Measurements from ENCODE around the gene LDLR.
"Not testable (repeated sequence)": the region's sequence is repeated elsewhere in the genome, so short reads cannot be mapped to it uniquely, and the experiment has no call there.

Gene LDLR

GRCh38 chr19:11108746-11109145, 19.5 kb downstream of the LDLR start:
- no peak for DNase-seq

- no peak for DNase-seq
Measured at GRCh38 chr19:11111117-11111770, 22.0 kb downstream of the LDLR start.

- no peak for DNase-seq
Measured at GRCh38 chr19:11111771-11112144, 22.5 kb downstream of the LDLR start.

- no peak for DNase-seq
Measured at GRCh38 chr19:11113140-11113708, 24.0 kb downstream of the LDLR start.

- DNase-seq, result no peak
Measured at GRCh38 chr19:11115042-11115441, 25.8 kb downstream of the LDLR start.

GRCh38 chr19:11115895-11116446, 26.7 kb downstream of the LDLR start:
- DNase-seq, result no peak

GRCh38 chr19:11116507-11116906, 27.2 kb downstream of the LDLR start:
- DNase-seq, result no peak

GRCh38 chr19:11121963-11122362, 32.7 kb downstream of the LDLR start:
- DNase-seq, result not testable (repeated sequence)

- DNase-seq, result no peak
Measured at GRCh38 chr19:11123114-11123513, 33.9 kb downstream of the LDLR start.

GRCh38 chr19:11124157-11124556, 34.9 kb downstream of the LDLR start:
- DNase-seq, result not testable (repeated sequence)

- peak; percentile 57 for DNase-seq
Measured at GRCh38 chr19:11125994-11126685, 36.9 kb downstream of the LDLR start.

- no peak for DNase-seq
Measured at GRCh38 chr19:11127905-11128304, 38.6 kb downstream of the LDLR start.

- peak; percentile 38 for DNase-seq
Measured at GRCh38 chr19:11130824-11131455, 41.7 kb downstream of the LDLR start.

- DNase-seq, result no peak
Measured at GRCh38 chr19:11131471-11131870, 42.2 kb downstream of the LDLR start.

- no peak for DNase-seq
Measured at GRCh38 chr19:11136400-11137101, 47.3 kb downstream of the LDLR start.

- DNase-seq, result peak; percentile 39
Measured at GRCh38 chr19:11137542-11138384, 48.5 kb downstream of the LDLR start.

- no peak for DNase-seq
Measured at GRCh38 chr19:11138601-11139300, 49.5 kb downstream of the LDLR start.

- not testable (repeated sequence) for DNase-seq
Measured at GRCh38 chr19:11140023-11140538, 50.8 kb downstream of the LDLR start.

- no peak for DNase-seq
Measured at GRCh38 chr19:11140896-11141295, 51.6 kb downstream of the LDLR start.

- no peak for DNase-seq
Measured at GRCh38 chr19:11141937-11142527, 52.8 kb downstream of the LDLR start.

Data from NCI-H2107 (cell line).